Activated CD4-positive, alpha-beta T cell treated with anti-CD3 and anti-CD28 coated beads for 1 hour (primary cell): ENCODE results near the gene STK39.

ENCODE experiments used
- DNase-seq: peaks from one replicate; pipeline ENCODE4 v3.0.0-alpha.2; 2020

Gene STK39

GRCh38 chr2:167944825-167945659 is 302.4 kb downstream of the STK39 start:
- no peak for DNase-seq

- no peak for DNase-seq
Measured at GRCh38 chr2:167943897-167944296, 303.5 kb downstream of the STK39 start.

GRCh38 chr2:167943368-167943767 is 304.0 kb downstream of the STK39 start:
- DNase-seq: no peak

DNA sequence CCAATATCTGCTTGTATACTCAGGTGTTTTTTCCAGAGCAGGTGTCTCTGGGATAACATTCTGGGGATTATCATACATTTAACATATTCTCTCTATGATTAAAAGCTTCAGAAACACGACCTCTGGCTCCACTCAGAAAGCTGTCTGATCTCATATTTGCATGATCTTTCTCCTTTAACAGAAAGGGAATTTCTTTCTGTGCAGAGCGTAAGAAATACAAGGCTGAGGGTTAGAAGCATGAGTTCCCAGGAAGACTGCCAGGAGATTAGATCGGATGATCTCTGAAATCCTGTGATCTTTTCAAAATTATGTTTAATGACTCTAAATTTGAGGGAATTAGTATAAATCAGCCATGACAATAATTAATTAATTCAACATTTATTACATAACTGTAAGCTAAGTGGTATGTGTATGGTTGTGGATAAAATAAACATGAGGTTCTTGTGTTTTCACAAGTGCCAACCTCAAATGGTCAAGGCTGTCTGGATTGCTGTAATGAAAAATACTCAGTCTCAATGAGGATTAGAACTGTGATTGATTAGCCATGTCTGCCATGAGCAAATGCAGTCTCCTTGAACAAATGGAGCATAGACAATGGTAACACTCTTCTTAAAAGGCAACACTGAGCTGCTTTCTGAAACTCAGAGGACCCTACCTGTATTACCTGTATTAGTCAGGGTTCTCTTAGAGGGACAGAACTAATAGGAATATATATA is 304.9 kb downstream of the STK39 start:
- DNase-seq: no peak

DNA sequence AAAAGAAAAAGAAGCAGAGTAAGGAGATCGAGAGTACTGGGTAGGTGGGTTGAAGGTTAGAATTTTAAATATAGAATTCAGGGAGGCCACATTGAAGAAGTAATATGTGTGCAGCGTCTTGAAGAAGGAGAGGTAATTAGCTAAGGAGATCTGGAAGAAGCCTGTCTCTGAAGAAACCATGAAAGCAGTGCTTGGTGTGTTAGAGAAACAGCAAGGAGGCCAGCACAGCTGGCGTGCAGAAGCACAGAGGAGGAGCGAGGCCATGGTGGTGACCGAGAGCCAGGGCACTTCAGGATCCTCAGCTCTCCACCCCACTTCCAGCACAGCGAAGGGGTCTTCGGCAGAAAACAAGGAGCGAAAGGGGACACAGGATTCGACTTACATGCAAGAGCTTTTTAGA is 305.8 kb downstream of the STK39 start:
- DNase-seq: no peak

- DNase-seq: no peak
Measured at GRCh38 chr2:167940734-167941507, 306.5 kb downstream of the STK39 start.

DNA sequence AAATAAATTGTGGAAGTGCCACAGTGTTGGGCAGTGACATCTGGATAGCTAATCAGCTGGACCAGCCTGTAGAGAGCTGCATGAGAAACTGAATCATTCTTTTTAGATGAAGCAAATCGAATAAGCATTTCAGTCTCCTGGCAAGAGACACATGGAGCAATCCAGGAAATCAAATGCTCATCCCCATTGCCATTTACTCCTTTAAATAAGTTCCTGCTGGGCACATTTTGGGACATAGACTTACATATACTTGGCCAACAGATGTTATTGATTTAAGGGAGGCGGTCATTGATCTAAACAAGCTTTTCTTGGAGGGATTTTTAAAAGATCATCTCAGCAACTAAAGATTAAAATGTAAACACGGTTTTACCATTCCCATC is 307.1 kb downstream of the STK39 start:
- DNase-seq: no peak

DNA sequence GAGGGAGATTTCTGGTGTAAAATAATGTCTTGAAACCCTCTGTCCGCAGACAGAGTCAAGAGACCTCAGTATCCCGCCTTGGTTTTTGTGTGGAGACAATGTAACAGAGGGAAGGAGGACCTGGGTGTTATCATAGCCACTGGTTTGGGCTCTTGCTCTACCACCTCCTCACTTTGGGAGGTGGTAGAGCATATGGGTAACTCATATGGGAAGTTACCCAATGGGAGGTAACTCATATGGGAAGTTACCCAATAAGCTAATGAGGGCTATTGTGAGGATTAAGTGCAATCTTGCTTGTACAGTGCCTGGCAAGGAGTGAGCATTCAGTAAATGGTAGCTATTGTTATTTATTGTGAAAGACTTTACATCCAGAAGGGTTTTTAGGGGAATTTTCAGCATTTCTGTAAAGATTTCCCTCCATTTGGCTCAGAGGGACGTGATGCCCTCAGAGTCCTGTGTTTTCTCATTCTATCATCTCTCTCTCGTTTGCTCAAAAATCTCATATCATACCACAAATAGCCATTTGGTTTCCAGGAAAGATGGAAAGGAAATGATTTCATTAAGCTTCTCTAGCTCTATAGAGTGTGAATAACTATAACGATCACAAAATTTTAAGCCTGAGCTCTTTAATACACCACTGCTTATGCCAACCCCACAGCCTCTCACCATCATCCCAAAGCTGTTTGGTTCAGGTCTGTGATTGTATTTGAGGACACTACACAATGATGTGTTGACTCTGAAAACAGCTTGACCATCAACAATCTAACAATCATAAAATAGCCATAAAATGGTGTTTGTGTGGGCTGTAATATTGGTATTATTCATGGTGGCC is 307.7 kb downstream of the STK39 start:
- DNase-seq: no peak

GRCh38 chr2:167937403-167937802 is 310.0 kb downstream of the STK39 start:
- no peak for DNase-seq

- no peak for DNase-seq
Measured at GRCh38 chr2:167935803-167936110, 311.6 kb downstream of the STK39 start.

DNA sequence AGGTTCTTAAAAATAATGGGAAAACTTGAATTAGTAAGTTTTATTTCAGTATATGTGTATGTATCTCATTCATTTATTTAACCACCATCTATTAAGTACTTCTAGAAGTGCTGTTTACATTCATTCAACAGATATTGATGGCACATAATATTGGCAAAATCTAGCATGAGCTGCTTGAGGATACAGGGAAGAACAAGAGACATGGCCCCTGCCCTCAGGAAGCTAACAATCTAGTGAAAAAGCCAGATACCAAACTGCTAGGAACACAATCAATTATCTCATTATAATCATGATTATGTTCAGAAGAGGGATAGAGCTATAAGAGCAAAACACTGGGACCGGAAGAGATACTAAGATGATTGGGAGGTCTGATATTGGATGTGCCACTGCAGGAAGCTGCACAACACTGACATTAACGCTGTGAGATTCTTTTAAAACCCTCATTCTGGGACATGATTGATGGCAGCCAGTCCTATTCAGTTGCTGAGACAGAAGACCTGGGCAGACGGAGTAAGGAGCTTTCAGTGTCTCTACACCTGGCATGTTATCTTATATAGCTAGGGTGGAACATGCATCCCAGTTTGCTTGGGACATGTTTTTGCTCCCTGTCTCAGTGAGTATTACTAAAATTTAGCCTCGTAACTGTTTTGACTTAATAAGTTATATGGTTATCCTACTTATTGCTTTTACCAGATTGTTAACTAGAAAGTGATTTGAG is 314.1 kb downstream of the STK39 start:
- DNase-seq: no peak

- no peak for DNase-seq
Measured at GRCh38 chr2:167932123-167932693, 315.2 kb downstream of the STK39 start.

GRCh38 chr2:167929484-167929883 is 317.9 kb downstream of the STK39 start:
- no peak for DNase-seq

DNA sequence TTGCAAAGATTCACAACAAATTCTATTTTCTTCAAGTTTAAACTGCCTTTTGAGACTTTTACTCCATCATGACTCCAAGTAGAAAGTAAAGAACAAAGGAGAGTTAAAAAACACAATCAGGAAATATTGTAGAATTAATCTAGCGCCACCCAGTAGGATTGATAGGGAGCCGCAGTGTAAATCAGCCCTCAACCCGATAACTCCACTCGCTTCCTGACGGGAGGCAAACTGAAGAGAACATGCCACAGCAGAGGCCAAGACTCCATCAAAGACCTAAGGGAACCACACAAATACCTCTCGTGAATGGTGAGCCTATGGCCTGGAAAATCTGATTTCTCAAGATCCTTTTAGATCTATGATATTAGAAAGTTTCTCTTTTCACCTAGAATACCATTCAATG is 319.0 kb downstream of the STK39 start:
- no peak for DNase-seq

- no peak for DNase-seq
Measured at GRCh38 chr2:167925758-167926157, 321.6 kb downstream of the STK39 start.

DNA sequence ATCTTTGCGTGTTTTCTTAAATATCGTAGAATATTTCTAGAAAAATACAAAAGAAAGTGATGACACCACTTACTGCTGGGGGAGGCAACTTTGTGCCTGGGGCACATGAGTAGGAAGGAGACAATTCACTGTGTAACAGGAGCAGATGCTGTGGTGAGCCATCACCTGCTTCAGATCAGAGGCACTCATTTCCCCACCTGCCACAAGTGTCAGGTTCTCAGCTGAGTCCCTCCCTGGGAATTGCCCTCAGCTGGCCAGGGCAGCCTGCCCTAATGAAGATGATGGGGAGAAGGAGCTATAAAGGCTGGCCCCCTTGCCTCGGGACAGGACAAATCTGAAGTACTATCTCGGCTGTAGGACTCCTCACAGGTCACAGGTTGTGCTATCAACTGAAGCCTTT is 322.8 kb downstream of the STK39 start:
- DNase-seq: no peak

GRCh38 chr2:167916756-167917155 is 330.6 kb downstream of the STK39 start:
- DNase-seq: no peak

- no peak for DNase-seq
Measured at GRCh38 chr2:167914969-167915368, 332.4 kb downstream of the STK39 start.

DNA sequence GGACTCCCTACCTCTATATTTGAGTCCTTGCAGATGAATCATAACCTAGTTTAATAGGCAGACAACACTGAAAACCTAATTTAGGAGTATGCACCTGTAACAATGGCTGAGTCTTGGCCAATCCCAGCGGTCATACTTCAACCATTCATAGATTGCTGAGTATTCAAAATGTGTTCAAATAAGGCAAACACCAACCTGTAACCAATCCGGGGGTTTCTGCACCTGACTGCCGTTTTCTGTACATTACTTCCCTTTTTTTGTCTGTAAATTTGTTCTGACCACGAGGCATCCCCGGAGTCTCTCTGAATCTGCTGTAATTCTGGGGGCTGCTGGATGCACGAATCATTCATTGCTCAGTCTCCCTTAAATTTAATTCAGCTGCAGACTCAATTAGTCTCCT is 338.6 kb downstream of the STK39 start:
- no peak for DNase-seq

- no peak for DNase-seq
Measured at GRCh38 chr2:167905668-167906067, 341.7 kb downstream of the STK39 start.
